Left hindlimb (tissue), 1 donor: ENCODE measurements around the gene DGCR6.
"Not testable (repeated sequence)": the region's sequence is repeated elsewhere in the genome, so short reads cannot be mapped to it uniquely, and the experiment has no call there.

Experiments
- DNase-seq: peaks from one replicate; pipeline ENCODE4 v3.0.0-alpha.2; 2018

DGCR6 gene

GRCh38 chr22:18961201-18961600 is 55.1 kb downstream of the DGCR6 start:
- not testable (repeated sequence) for DNase-seq
